HG03045 (cell line): ENCODE measurements around the gene SPRR1B.
"Not testable (repeated sequence)": the region's sequence is repeated elsewhere in the genome, so short reads cannot be mapped to it uniquely, and the experiment has no call there.

ENCODE experiments used
- ATAC-seq: cut with Tn5 transposase; IDR thresholded peaks from one replicate; pipeline ENCODE4 v1.9.1; 2021; ENCODE audit warnings: mild to moderate bottlenecking, moderate library complexity; ENCODE audit not compliant: unreplicated experiment

SPRR1B gene

GRCh38 chr1:153035211-153035610 is 4.2 kb downstream of the SPRR1B start:
- no peak for ATAC-seq

- ATAC-seq = no peak
Measured at GRCh38 chr1:153040950-153041631, 10.1 kb downstream of the SPRR1B start, which contains the start of gene SPRR2D. TSS of gene SPRR2D (minus strand) at chr1:153041120. CDS start at chr1:153040346, 774 bp downstream.

- no peak for ATAC-seq
Measured at GRCh38 chr1:153049211-153049610, 18.2 kb downstream of the SPRR1B start.

- ATAC-seq = not testable (repeated sequence)
Measured at GRCh38 chr1:153056111-153056510, 25.1 kb downstream of the SPRR1B start.

- ATAC-seq = no peak
Measured at GRCh38 chr1:153057375-153057774, 26.4 kb downstream of the SPRR1B start, which contains the start of gene SPRR2A. TSS of gene SPRR2A (minus strand) at chr1:153057512. CDS start at chr1:153056735, 777 bp downstream.

- no peak for ATAC-seq
Measured at GRCh38 chr1:153058154-153058553, 27.2 kb downstream of the SPRR1B start.

- ATAC-seq = no peak
Measured at GRCh38 chr1:153058826-153059784, 28.1 kb downstream of the SPRR1B start.

- ATAC-seq = no peak
Measured at GRCh38 chr1:153070243-153070642, 39.2 kb downstream of the SPRR1B start.

- no peak for ATAC-seq
Measured at GRCh38 chr1:153071511-153071910, 40.5 kb downstream of the SPRR1B start, which contains the start of gene SPRR2B. TSS of gene SPRR2B (minus strand) at chr1:153071611. CDS start at chr1:153070839, 772 bp downstream.

- ATAC-seq = no peak
Measured at GRCh38 chr1:153072806-153073726, 42.1 kb downstream of the SPRR1B start.

GRCh38 chr1:153081736-153082135 is 50.7 kb downstream of the SPRR1B start:
- no peak for ATAC-seq
